8988T (cell line): ENCODE results near the gene NID2.

ENCODE experiments used
- DNase-seq: peaks from one replicate; pipeline ENCODE4 v3.0.0; 2011

NID2 gene

DNA sequence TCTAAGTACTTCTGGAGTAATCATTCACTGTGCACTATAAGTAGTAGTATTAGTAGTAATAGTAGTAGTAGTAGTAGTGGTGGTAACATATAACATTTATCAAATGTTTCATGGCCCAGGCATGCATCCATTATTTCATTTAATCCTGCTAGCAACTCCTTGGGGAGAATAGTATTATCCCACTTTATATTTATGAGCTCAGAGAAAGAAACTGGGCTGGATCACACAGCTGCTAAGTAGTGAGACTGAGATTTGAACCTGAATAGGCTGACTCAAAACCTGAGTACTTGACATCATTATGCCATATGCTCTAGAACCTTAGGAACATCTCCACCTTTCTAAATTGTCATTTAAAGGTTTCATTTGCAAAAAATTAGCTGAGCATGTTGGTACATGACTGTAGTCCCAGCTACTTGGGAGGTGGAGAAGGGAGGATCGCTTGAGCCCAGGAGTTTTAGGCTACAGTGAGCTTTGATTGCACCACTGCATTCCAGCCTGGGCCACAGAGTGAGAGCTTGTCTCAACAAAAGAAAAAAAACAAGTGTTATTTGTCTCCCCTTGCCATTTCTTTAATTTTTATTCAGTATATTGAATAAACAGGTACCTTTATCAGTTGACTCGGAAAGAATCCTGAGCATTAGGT is 11.4 kb upstream of the NID2 start:
- DNase-seq = no peak

DNA sequence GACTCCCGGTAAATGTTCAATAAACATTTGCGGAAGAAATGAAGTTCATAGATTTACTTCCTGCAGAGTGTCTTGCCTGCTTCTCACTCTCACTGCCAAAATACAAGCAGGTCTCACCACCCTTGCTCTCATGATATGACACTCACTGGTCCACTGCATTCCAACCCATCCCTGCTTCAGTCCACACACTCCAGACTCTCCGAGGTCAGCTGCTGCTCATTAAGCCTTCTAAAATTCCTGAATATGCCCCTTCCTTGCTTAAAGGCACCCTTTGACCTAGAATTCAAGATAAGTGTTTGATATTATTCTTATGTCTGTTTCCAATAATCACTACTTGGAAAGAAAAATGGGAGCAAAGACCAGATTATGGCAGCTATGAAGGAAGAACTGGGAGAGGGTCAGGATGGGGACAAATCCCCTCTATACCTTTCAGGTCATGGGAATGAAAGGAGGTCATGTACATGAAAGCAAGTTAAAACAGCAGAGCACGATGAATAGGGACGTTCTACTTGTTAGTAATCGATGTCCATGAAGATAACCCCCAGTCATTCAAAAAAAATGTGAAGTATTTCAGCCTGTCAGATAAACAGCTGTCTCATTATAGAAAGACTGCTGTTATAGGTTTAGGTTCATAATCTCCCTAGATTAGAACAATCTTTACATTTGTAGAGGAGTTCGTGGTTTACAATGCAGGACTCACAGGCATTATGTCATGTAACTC is 10.5 kb upstream of the NID2 start:
- DNase-seq = no peak

DNA sequence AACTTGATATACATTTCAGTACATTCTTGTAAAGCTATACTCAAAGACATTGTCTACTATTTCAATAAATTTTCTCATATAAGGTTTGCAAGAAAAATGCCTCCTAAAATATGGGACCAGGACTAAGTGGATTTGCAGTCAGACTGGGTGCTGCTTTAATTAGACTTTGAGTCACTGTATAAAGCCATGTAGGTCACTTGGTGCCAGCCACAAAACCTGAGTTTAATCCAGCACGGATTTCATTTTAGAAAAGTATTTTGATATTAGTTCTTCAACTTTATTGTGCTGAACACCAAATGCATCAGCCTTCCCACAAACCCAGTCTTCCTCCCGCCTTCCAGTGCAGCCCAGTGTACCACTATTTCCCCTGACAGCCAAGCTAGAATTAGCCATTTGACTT is 9.9 kb upstream of the NID2 start:
- no peak for DNase-seq

DNA sequence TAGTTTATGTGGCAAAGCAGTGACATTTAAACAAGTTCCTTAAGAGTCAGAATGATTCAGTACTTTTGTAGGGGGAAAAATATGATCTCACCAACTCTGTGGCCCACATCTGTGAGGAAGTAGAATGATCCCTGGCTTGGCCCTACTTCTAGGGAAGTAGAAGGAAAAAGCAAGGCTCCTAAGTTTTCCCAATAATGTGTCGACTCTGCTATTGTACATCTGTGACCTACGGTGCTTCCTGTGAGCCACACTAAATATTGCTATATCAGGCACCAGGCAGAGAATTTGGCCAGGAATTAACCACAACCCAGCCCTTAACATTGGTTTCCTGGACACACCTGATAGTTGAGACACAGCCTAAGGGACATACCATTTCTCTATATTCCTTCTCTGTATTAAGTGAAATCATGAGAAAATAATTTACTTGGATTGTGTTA is 9.3 kb upstream of the NID2 start:
- no peak for DNase-seq

DNA sequence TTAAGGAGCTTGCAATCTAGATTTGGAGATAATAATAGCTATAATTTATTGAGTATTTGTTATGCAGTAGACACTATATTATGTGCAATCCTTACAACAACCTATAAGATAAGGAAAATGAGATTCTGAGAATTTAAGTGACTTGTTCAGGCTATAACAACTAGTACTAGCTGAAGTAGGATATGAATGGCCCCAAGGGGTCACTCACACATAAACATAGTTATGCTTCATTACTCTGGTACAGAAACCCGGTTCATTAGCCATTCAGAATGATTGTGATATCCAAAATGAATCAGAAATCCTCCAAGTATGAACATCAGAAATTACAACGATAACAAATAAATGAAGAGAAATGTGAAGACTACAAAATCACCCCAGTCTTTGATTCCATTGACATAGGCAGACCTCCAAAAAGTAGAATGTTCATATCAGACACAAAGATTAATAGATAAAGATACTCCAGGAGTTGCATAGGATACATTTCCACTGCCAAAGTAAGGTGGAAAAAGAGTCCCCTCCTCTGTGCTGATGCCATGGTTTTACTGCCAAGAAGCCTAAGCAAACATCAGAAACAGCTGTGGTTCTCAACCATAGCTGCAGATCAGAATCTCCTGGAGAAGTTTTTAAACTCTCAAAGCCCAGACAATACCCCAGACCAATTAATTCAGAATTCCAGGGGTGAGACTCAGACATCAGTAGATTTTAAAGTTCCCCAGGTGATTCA is 8.6 kb upstream of the NID2 start:
- DNase-seq = no peak

DNA sequence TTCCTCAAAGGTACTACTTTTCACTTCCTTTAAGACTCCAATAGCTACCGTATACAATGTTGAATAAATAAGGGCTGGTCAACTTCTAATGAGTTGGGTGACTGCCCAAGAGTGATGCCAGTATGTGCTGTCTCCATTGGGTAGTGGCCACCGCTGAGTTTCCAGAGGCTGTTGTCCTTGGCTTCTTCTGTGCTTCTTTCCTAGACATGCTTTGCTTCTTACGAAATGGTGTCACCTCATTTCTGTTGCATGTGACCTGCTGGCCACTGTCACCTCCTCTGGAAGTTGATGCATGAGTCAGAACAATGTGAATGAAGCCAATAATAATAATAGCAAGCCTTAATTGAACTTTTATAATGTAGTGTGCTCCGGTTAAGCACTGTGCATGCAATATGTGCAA is 7.5 kb upstream of the NID2 start:
- no peak for DNase-seq

DNA sequence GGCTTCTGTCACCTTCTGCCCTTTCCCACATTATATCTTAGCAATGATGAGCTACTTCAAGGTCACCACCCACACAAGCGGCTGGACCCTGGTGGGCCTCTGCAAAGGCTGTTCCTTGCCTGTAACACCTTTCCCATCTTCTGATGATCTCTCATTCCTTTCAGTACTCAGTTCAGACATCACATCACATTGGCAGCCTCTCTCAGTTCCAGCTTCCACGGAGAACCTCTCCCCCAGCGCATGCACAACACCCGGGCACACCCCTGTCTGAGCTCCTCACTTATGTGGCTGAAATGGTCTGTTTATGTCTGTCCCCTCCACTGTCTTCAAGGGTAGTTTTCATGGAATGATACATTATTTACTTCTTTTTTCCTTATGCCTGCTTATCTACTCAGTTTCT is 6.5 kb upstream of the NID2 start:
- no peak for DNase-seq

DNA sequence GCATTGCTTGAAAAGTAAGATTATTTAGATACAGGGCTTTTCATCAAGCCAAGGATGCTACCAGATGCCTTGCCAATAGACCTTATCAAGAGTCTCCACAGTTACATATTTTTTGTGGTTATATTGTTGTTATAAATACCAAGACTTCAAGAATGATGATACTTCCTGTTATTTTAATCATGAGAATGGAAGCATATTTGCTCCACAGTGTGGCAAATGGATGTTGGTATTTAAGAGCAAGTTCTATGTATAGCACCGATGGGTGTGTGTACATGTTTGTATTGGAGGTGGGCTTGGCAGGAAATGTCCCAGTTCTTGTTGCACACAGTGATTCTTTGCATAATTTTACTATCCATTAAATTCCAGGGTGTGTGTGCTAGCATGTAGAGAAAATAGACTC is 4.4 kb upstream of the NID2 start:
- DNase-seq = no peak

DNA sequence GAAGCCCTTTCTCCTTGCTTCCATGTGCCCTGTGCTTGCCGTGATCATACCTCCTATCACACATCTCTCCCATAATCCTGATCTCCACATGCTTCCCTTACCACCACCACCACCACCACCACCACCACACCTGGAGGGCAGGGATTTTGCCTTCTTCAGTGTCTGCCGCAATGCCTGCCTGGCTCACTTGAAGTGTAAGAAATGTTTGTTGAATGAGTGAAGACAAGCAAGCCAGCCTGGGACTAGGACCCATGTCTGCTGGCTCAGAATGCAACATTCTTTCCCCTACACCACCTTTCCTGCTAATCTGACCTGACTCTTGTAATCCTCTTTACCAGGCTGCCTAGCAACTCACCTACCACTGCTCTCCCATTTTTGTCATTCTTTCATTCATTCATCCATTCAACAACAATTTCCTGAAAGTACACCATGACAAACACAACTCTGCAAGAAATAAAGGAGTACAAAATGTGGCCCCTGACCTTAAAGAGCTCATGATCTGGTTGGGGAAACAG is 3.5 kb upstream of the NID2 start:
- DNase-seq = no peak

DNA sequence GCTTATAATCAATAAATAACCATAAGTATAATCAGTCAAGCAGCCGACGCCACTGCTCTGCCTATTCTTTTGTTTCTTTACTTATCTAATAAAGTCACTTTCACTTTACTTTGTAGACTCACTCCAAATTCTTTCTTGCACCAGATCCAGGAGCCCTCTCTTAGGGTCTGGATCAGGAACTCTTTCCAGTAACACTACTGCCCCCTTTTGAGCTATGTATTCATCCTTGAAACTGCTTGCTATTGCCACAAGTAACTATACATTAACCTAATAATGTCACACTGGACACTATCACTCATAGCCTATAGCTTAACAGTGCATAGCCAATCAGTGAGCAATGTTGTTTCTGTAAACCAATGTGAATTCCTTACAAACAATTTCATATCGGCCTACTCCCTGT is 2.8 kb upstream of the NID2 start:
- DNase-seq = no peak

DNA sequence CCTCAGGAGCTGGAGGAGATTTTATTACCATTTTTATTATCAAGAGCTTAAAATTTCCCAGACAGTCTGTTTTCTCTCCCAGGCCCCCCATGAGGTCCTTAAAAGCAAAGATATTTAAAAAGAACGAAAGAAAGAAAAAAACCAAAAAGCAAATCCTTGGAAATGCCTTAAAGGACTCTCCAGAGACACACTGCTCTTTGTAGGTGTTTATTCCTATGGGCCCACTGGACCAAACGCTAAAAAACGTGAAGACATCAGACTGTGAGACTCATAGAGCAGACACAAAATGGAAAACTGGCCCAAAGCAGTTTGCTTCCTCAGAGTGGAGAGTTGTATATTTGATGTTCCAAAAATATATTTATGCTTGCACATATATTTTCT is 1.2 kb upstream of the NID2 start:
- no peak for DNase-seq

DNA sequence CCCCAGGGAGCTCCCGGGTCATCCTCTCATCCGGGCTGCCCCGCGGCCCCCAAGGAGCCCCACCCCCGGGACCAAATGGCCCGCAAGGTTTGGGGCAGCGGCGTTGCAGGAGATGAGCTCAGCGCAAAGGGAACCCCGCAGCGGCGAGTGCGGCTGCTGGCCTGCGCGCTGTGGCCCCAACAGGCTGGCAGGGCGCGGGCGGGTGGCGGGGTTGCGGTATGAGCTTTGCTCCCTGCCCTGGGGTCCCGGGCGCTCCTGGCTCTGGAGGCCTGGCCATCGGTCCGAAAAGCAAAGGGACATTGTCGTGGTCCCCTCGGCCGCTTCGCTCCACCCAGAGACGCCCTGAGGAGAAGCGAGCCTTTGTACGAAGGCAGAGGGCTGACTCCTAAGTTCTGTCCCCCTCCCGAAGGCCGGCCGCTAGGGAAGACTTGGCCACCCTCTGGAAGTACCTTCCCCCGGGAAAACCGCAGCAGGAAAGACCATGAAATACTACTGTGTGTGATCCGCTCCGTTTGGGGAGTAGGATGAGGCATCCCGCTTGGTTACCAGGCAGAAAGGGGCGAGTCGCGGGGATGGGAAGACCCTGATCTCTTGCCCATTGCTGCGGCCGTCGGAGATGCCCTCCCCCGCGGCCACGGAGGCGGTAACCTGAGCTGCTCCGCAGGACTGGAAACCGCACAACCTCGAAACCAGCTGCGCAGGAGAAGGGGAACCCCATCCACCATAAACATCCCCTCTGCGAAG is 620 bp upstream of the NID2 start:
- DNase-seq = no peak

DNA sequence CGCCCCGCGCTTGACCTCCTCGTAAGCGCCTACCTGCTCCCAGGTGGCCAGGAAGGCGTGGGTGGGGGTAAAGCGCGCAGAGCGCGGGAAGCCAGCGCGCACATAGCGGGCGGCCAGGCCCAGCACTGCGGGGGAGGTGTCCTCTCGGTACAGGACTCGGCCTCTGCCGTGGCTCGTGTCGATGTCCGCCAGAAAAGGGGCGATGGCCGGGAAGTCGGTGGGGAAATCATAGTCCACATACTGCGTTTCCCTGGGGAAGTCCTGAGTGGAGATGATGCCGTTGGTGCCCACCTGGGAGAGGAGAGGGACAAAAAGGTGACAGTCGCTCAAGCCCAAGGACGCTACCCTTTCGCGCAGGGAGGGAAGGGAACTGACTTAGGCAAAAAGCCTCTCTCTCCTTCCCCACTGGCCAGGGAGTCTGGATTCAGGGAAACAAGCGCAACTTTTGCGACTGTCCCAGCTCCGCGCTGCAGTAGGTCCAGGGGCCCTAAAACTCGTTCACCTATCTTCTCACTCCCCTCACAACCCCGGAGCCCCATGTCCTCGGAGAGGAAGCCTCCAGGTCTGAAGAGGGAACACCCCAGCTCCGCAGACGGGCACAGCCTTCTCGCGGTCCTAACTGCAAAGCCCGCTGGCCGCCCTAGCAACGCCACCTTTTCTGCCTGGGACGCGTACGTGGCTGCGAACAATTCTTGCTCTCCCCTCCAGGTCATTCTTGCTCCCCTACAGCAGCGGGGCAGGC is 815 bp downstream of the NID2 start:
- no peak for DNase-seq

DNA sequence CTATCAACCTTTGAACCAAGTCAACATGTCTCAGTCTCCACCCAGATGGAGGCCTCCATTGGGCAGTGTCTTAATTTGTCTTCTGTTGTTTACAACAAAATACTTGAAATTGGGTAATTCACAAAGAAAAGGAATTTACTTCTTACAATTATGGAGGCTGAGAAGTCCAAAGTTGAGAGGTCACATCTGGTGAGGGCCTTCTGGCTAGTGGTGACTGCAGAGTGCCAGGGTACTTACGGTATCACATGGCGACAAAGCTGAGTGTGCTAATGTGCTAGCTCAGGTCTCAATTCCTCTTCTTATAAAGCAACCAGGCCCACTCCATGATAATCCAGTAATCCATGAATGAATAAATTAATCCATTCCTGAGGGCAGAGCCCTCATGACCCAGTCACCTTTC is 4.7 kb downstream of the NID2 start:
- no peak for DNase-seq

DNA sequence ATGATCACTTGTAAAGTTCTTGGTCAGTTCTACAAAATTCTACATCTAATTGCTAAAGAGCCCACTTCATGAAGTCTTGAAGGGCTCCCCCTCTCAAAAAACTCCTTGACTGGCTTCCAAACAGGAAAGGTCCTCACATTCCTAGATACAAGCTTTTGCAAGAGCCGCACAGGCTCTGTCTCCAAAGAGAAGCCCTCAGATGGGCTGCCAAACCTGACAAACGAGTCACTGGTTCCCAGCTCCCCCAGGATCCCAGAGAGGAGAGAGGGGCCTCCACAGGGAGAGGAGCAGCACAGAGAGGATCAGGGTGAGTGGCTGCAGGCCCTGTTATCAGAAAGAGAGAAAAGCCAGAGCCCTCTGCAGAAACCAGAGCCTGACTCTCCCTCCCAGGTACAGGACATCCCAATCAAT is 5.8 kb downstream of the NID2 start:
- no peak for DNase-seq

DNA sequence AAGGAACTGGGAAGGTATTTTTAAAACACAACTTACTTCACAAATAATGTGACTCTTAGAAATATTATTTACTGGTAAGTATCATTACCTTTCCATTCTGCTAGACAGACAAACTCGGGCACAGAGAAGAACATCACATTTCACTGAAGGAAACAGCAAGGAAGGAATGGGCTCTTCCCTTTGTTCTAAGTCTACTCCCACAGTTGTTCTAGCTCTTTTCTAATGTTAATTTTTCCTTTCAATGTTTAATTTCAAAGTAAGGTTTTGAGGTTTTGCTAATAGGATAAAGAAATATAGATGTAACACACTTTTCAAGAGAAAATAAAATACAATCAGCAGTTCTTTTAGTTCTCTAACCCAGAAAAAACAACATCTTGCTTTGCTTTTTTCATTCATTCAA is 7.0 kb downstream of the NID2 start:
- DNase-seq = no peak

DNA sequence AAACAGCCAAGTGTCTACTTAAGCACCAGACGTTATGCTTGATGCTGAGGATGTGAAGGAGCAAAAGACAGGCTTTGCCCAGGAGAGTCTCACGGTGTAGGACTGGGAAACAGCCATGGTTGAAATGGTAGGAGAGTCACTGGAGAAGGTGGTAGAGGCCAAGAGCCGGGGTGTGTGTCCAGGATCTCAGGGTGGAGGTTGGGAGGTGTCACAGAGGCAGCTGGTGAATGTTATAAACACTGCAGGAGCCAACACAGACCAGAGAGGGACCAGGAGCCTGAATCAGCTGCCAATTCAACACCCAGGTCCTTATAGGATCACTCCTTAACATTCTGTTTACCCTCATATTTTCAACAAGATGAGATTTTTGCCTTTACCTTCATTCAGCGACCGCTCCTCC is 7.5 kb downstream of the NID2 start:
- DNase-seq = no peak

DNA sequence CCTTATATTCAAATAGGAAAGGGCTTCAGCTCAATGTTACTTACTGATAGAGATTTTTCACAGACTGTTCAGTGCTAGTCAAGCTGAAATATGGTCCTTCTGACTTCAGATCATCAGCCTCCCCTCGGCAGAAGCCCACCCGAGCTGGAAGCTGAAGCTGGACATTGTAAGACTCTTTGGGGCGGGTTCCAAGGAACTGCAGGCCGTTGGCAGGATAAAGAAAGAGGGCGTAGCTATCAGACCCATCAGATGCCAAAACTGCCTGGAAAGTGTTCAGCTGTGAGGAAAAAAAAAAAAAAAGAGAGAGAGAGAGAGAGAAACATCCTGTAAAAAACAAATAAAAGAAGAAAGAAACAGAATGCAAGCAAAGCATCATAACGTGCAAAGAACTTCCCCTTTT is 8.8 kb downstream of the NID2 start:
- no peak for DNase-seq

DNA sequence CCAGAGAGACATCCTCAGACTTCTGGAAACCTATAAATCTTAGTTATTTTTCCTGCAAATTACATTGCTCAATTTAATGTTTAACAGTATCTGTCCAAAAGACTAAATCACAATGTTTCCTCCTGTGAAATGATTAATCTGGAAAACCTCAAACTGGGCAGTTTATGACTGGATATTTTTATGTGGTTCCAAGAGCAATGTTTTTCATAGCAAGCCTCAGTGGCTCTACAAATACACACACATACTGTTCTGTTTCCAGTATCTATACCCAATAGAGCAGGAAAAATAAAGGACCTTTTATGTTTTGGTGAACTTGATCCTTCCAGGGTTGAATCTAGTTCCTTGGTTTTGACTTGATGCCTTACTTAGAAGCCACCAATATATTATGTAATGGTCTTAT is 9.2 kb downstream of the NID2 start:
- no peak for DNase-seq

DNA sequence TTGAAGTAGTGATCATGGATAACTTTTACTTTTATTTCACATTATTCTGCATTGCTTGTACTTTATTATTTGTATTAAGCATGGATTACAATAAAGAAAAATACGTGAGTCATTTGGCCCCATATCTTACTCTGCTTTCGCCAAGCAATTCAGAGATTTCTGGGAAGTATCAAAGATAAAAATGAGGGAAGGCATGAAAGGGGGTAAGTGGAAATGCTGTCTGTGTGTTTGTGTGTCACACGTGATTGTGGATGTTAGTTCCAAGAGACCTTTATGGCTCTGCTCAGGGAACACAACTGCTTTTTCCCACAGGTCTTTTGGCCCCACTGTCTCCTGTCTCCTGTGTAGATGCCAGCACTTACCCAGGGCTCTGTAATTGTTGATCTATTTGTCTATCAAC is 10.5 kb downstream of the NID2 start:
- no peak for DNase-seq

DNA sequence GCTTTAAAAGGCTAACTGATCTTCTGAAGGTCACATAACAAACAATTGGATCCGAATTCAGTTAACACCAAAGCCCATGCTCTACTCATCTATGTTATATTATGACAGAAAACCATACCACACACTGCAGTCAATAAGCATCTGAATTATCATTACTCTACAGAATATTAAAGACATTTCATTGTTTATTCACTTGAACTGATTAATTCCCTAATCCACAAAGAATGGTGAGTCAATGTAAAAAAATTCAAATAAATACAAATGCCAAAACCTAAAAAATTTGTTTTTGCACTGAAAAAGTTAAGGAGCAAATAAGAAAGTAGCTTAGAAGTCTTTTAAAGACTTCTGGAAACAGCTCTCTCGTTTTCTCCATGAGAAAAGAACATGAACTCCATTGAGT is 13.7 kb downstream of the NID2 start:
- DNase-seq = no peak

DNA sequence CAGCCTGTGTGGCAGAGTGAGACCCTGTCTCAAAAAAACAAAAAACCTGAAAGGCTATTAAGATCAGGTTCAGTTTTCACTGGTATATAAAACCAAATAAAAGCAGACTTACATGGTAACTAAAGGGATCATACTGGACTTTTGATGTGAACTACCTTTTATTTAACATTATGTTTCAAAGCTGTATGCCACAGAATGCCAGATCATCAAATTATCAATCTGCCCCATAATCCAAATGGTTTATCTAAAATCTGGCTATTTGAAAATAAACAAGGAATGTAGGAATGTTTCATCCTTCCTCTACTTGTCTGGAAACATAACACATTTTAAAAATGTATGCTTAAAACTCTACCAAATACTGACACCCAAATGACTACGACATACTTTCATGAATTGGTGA is 14.2 kb downstream of the NID2 start:
- no peak for DNase-seq

DNA sequence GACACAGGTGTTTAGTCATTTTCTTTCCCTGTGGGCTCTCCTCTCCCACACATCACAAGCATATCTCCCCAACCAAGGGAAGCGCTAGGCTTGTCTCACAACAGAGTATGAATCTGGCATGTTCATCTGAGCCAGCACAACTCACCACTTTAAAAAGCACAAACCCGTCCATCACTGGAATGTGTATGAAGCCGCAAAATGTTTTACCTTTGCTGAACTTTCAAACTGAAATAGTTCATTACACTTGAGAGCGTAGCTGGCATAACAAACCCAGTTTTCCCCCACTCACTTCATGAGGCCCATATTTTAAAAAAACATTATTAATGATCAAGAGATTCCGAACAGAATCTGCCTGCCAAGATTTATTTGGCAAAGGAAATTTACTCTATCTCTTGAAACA is 15.8 kb downstream of the NID2 start:
- DNase-seq = no peak
